Stomach smooth muscle (tissue), 2 donors: ENCODE data around the gene DHCR7.

Experiments used
- H3K27ac ChIP-seq: one replicate; pipeline ENCODE4 v1.7.0; 2013; ENCODE audit warnings: mild to moderate bottlenecking, low read length, inconsistent platforms
- H3K27me3 ChIP-seq, 2 donors: one replicate each; pipeline ENCODE4 v1.7.0; 2013; ENCODE audit warnings: low read length in 2 of 2; ENCODE audit not compliant: insufficient read depth in 2 of 2, control insufficient read depth in 1 of 2
- H3K36me3 ChIP-seq, 2 donors: one replicate each; pipeline ENCODE4 v1.7.0; 2013; ENCODE audit warnings: low read length in 2 of 2; ENCODE audit not compliant: control insufficient read depth in 2 of 2, insufficient read depth in 2 of 2
- H3K4me1 ChIP-seq: one replicate; pipeline ENCODE4 v1.7.0; 2013; ENCODE audit warnings: low read length; ENCODE audit not compliant: control insufficient read depth, insufficient read depth
- H3K4me3 ChIP-seq, 2 donors: one replicate each; pipeline ENCODE4 v1.7.0; 2013; ENCODE audit warnings: low read length in 2 of 2
- H3K9ac ChIP-seq, 2 donors: one replicate each; pipeline ENCODE4 v1.7.0; 2013; ENCODE audit warnings: low read length in 2 of 2, mild to moderate bottlenecking in 1 of 2
- H3K9me3 ChIP-seq, 2 donors: one replicate each; pipeline ENCODE4 v1.7.0; 2013; ENCODE audit warnings: low read length in 2 of 2; ENCODE audit not compliant: control insufficient read depth in 2 of 2
- donor health status: healthy.
- donor health status: Pancreatic carcinoma.

DHCR7 gene, protein sequence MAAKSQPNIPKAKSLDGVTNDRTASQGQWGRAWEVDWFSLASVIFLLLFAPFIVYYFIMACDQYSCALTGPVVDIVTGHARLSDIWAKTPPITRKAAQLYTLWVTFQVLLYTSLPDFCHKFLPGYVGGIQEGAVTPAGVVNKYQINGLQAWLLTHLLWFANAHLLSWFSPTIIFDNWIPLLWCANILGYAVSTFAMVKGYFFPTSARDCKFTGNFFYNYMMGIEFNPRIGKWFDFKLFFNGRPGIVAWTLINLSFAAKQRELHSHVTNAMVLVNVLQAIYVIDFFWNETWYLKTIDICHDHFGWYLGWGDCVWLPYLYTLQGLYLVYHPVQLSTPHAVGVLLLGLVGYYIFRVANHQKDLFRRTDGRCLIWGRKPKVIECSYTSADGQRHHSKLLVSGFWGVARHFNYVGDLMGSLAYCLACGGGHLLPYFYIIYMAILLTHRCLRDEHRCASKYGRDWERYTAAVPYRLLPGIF

DNA sequence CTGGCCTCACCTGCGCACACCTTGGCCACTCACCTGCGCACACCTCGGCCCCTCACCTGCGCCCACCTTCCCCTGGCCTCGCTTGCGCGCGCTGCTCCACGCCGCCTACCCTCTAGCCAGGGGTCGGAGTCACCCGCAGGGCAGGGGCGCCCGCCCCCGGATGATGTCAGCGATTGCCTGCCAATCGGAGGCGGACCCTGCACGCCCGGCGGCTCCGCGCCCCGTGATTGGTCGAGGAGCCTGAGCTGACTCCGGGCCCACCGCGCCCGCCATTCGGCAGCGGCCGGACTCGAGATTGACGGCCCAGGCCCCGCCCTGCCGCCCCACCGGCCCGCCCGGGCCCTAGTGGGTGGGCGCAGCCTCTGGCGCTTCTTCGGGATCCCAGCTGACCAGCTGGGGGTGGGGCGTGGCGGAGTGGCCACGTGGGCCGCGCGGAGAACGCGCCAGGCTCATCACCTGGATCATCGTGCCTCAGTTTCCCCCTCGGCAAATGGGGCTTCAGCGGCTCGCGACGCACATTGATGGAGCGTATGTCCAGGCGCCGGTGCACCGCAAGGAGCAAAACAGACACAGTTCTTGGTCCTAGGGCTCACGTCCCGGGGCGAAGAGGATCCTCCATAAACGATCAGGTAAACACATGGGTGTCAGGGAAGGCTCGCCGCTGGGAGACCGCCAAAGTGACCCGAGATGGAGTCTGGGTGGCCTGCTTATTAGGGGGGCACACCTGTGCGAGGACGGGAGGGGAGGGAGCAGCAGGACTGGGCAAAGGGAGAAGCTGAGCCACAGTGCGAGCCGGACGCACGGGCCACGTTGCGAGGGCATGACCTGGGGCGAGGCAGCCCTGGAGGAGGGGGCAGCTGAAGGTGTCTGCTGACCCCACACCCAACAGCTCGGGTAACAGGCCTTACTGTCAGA is at the start of gene DHCR7:
Gene DHCR7 (minus strand): TSS at position 137 of the 915 bp plus-strand sequence. CDS start 3,441 bp downstream, outside the sequence.
- H3K36me3 ChIP-seq = peaks cover 3% of the 10 kb centered on the region in 2 donors
- peak within 1 kb of the TSS; percentile 97 for H3K4me3 ChIP-seq
- no peaks in the 10 kb centered on the region for H3K9me3 ChIP-seq
- peaks cover 24% of the 10 kb centered on the region for H3K4me1 ChIP-seq
- H3K27ac ChIP-seq = peak within 1 kb of the TSS; percentile 55
- H3K9ac ChIP-seq = peak within 1 kb of the TSS; percentile 88
- no peaks in the 10 kb centered on the region for H3K27me3 ChIP-seq

DNA sequence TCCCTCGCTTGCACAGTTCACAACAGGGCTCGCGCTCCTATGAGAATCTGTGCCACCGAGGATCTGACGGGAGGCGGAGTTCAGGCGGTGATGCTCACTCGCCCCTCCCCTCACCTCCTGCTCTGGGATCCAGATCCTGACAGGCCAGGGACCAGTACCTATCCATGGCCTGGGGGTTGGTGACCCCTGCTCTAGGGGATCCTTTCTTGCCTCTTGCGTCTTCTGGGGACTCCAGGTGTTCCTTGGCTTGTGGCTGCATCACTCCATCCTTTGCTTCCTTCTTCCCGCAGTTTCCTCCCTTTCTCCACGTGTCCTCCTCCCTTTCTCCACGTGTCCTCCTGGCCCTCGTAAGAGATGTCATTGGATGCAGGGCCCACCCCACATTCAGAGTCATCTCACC is 48.2 kb upstream of the DHCR7 start:
- Histone ChIP-seq H3K4me3 (no peak overlapping the region), H3K27ac (no peak overlapping the region), H3K36me3 (peaks cover 30 to 56% of the 10 kb centered on the region in 2 donors), H3K27me3 (no peaks in the 10 kb centered on the region), H3K9me3 (peaks cover 0 to 3% of the 10 kb centered on the region in 2 donors), H3K9ac (no peak overlapping the region), H3K4me1 (no peaks in the 10 kb centered on the region)

DNA sequence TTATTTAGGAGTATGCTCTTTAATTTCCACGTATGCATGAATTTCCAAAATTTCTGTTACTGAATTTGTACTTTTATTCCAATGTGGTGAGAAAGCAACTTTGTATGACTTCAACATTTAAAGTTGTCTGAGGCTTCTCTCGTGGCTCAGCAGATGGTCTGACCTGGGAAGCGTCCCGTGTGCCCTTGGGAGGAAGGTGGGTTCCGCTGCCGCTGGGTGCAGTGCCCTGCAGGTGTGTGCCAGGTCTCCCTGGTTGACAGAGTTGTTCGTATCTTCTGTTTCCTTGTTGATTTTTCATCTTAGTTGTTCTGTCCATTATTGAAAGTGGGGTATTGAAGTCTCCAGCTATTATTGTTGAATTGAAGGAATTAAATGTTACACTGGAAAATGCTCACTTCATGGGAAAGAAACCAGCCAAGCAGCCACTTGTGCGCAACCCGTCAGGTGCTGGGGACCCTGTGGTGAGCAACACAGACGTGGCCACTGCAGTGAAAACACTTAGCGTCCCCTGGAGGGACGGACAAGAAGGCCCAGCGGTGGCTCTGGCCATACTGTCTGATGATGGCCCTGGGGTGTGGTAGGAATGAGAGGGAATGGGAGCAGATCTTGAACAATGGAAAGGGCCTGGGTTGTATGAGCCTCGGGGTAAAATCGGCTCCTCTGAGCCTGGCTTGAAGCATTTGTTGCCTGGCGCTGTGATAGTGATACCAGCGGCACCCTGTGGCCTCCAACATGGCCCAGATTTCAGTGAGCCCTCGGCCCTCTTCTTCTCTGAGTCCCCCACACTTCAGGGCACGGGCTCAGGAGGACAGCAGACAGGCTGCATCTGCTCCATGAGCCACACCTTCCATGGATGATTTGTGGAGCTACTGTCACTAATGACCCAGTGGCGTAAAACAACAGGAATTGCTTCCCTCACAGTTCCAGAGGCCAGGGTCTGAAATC is 47.4 kb upstream of the DHCR7 start:
- H3K9me3 ChIP-seq = peaks cover 0 to 3% of the 10 kb centered on the region in 2 donors

DNA sequence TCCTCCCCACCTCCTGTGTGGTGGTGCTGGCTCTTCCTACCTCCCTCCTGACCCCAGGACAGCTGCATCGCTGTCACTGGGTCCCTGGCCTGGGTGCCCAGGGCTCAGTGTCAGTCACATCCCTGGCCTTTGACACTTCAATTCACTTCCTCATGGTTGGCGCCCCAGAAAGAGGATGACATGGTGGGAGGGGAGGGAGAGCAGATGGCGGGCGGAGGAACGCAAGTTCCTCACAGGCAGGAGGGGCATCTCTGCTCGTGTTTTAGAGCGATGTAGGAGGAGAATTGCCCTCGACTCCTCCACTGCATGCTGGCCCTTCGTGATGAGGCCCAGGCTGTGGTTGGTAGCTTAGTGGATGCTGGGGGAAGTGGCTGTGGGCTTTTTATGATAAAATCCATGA is 43.7 kb upstream of the DHCR7 start:
- Histone ChIP-seq H3K27me3 (no peaks in the 10 kb centered on the region), H3K4me3 (no peak overlapping the region), H3K9ac (no peak overlapping the region), H3K9me3 (peaks cover 0 to 3% of the 10 kb centered on the region in 2 donors), H3K27ac (no peak overlapping the region), H3K36me3 (peaks cover 22 to 32% of the 10 kb centered on the region in 2 donors), H3K4me1 (no peaks in the 10 kb centered on the region)

More for the DNA sequence above, 47.4 kb upstream of the DHCR7 start:
- Histone ChIP-seq H3K4me3 (no peak overlapping the region), H3K36me3 (peaks cover 27 to 57% of the 10 kb centered on the region in 2 donors), H3K9ac (no peak overlapping the region), H3K4me1 (no peaks in the 10 kb centered on the region), H3K27me3 (no peaks in the 10 kb centered on the region), H3K27ac (no peak overlapping the region)

DNA sequence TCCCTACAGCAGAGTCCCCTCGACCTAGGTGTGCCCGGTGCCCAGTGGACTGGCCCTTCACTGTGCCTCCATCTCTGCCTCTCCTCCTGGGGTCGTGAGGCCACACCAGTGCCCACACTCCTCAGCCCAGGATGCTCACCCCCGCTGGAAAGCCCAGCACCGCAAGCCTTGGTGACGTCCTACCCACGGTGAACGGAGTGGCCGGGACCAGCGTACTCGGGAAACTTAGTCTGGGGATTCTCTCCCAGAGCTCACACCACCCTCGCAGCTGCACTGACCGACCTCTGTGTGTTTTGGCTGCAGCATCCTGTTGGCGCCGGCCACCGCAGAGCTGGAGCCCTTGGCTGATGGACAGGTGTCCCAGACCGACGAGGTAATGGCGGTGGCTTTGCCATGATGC is 43.3 kb upstream of the DHCR7 start:
- H3K36me3 ChIP-seq = peaks cover 21 to 32% of the 10 kb centered on the region in 2 donors

DNA sequence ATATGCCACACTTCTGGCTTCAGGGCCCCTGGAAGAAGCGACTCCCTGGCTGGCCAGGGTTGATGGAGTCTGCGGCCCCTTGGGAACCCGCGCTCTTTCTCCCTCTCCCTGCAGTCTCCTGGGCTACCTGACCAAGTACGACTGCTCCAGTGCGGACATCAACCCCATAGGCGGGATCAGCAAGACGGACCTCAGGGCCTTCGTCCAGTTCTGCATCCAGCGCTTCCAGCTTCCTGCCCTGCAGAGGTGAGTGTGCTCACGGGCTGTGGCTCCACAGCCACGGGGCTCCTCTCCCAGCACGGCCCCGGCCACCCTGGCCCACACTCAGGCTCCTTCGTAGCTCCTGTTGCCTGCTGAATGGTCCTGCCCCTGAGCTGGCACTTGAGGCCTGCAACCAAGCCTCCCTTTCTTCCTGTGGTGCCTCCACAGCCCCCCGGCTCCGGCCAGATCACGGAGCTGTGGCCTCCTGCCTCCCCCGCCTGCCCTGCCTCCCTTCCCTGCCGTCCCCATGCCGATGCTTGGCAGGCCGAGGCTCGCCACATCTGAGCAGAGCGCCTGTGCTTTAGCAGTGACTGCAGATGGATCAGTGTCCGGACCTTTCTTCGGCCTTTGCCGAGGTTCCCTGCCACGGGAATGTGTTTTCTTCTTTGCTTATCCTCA is 42.7 kb upstream of the DHCR7 start:
- H3K4me1 ChIP-seq = no peaks in the 10 kb centered on the region
- peaks cover 18 to 30% of the 10 kb centered on the region in 2 donors for H3K36me3 ChIP-seq
- no peak overlapping the region for H3K27ac ChIP-seq
- no peak overlapping the region for H3K4me3 ChIP-seq
- H3K9me3 ChIP-seq = no peaks in the 10 kb centered on the region
- no peak overlapping the region for H3K9ac ChIP-seq
- no peaks in the 10 kb centered on the region for H3K27me3 ChIP-seq

More for the DNA sequence above, 43.3 kb upstream of the DHCR7 start:
- no peak overlapping the region for H3K9ac ChIP-seq
- no peaks in the 10 kb centered on the region for H3K27me3 ChIP-seq
- H3K4me3 ChIP-seq = no peak overlapping the region
- peaks cover 0 to 3% of the 10 kb centered on the region in 2 donors for H3K9me3 ChIP-seq
- H3K27ac ChIP-seq = no peak overlapping the region
- H3K4me1 ChIP-seq = no peaks in the 10 kb centered on the region

DNA sequence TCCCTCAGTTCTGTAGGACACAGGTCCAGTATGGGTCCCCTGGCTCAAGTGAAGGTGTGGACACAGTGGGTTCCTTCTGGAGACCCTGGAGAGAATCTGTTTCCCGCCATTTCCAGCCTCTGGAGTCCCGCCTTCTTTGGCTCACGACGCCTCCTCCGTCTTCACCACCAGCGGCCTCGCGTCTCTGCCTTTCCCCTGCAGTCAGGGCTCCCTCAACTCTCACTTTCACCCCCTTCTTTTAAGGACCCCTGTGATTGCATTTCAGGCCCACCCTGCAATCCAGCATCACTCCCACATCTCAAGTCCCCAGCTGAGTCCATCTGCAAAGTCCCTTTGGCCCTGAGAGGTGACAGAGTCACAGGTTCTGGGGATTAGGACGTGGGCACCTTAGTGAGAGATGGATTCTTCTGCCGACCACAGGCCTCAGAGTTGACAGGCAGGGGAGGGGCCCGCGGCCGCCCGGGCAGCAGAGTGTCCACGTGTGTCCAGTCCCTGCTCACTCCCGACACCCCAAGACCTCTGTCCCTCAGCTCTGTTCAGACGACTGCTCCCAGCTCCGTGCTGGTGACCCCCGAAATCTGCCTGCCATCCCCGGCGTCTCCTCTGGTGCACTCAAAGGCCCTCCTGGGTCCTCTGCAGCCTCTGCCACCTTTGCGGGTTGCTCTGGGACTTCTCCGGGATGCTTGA is 42.0 kb upstream of the DHCR7 start:
- H3K4me3 ChIP-seq = no peak overlapping the region
- H3K36me3 ChIP-seq = peaks cover 15 to 30% of the 10 kb centered on the region in 2 donors
- no peaks in the 10 kb centered on the region for H3K9me3 ChIP-seq
- no peak overlapping the region for H3K27ac ChIP-seq
- H3K4me1 ChIP-seq = no peaks in the 10 kb centered on the region
- no peak overlapping the region for H3K9ac ChIP-seq
- no peaks in the 10 kb centered on the region for H3K27me3 ChIP-seq

DNA sequence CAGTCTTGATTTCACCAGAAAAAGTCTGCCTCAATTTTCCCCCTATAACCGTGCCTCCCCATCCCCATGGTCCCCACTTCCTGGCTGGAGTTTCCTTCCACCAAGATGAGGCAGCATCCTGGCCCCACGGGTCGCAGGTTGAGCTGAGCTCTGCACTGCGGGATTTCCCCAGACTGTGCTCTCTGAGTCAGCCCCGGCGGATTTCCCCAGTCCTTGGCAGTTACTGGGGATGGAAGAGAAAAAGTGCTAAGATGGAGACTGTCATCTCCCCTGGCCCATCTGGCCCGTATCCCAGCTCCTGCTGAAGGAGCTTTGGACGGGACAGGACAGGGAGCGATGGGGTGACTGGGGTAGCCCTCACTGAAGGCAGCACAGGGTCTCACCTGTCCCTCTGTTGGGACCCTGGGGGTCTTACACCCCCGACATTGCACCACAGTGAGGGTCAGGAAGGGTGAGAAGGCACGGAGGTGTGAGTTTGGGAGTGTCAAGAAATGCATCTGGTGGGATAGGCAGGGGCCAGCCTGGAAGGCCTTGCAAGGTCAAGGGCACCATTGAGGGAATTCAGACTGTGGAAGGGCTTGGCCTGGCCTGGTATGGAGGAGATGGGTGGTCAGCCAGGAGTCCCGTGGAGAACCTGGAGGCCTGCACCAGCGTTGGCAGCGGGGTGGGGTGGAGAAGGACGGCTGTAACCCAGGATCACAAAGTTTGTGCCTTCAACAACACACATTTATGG is 41.3 kb upstream of the DHCR7 start:
- Histone ChIP-seq H3K4me3 (no peak overlapping the region), H3K27ac (no peak overlapping the region), H3K4me1 (no peaks in the 10 kb centered on the region), H3K9me3 (no peaks in the 10 kb centered on the region), H3K27me3 (no peaks in the 10 kb centered on the region), H3K36me3 (peaks cover 14 to 36% of the 10 kb centered on the region in 2 donors), H3K9ac (no peak overlapping the region)
